Sigmoid colon (tissue), 4 donors: Measurements from ENCODE around the gene RAB31.

Experiments used
- EP300 ChIP-seq, 4 donors: sonication (generic); formaldehyde crosslinking; IDR thresholded peaks; one replicate each; pipeline ENCODE4 v1.6.1; 2017; ENCODE audit warnings: antibody characterized with exemption in 4 of 4
- POLR2A ChIP-seq, 2 donors: fragments of 450-650 bp; IDR thresholded peaks; one replicate each; pipeline ENCODE4 v1.6.1; 2016; ENCODE audit warnings: antibody characterized with exemption in 2 of 2, mild to moderate bottlenecking in 2 of 2, moderate library complexity in 2 of 2
- POLR2AphosphoS5 ChIP-seq, 4 donors: sonication (generic); formaldehyde crosslinking; IDR thresholded peaks; one replicate each; pipeline ENCODE4 v1.6.1; 2017; ENCODE audit warnings: antibody characterized with exemption in 4 of 4
- TF ChIP-seq, protein P1 (sequence below), 4 experiments: fragments of 450-650 bp in 3 of 4; fragments of 200-600 bp in 1 of 4; IDR thresholded peaks; one replicate each; pipeline ENCODE4 v1.5.1; 2016 to 2019; ENCODE audit warnings: antibody characterized with exemption in 4 of 4, mild to moderate bottlenecking in 3 of 4, moderate library complexity in 2 of 4

DNA sequence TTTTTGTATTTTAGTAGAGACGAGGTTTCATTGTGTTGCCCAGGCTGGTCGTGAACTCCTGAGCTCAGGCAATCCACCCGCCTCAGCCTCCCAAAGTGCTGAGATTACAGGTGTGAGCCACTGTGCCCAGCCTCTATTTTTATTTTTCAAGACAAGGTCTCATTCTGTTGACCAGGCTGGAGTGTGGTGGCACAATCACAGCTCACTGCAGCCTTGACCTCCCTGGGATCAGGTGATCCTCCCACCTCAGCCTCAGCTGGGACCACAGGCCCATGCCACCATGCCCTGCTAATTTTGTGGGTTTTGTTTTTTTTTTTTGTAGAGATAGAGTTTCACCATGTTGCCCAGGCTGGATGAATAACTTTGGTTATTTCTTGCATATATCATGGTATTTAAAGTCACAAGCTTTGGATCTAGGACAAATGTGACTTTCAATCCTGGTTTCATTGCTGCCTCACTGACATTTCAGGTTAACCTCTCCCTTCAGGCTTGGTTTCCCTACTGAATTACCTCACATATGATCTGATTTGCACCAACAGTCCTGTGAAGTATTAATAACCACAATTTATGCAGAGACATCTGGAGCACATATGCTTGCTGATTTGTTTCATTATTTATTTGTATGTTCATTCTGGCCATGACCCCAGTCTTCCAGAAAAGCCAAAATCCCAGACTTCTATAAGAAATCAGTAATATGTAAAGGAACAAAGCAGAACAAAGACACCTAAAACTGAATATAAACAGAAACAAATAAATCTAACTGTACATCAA lies 17.5 kb upstream of the RAB31 start:
- TF ChIP-seq, protein P1, sequence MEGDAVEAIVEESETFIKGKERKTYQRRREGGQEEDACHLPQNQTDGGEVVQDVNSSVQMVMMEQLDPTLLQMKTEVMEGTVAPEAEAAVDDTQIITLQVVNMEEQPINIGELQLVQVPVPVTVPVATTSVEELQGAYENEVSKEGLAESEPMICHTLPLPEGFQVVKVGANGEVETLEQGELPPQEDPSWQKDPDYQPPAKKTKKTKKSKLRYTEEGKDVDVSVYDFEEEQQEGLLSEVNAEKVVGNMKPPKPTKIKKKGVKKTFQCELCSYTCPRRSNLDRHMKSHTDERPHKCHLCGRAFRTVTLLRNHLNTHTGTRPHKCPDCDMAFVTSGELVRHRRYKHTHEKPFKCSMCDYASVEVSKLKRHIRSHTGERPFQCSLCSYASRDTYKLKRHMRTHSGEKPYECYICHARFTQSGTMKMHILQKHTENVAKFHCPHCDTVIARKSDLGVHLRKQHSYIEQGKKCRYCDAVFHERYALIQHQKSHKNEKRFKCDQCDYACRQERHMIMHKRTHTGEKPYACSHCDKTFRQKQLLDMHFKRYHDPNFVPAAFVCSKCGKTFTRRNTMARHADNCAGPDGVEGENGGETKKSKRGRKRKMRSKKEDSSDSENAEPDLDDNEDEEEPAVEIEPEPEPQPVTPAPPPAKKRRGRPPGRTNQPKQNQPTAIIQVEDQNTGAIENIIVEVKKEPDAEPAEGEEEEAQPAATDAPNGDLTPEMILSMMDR (IDR thresholded peaks at IDR 0.05), result no peak
- no peak for TF ChIP-seq POLR2A (IDR thresholded peaks at IDR 0.05)
- TF ChIP-seq EP300 (IDR thresholded peaks at IDR 0.05), result no peak
- no peak for TF ChIP-seq POLR2AphosphoS5 (IDR thresholded peaks at IDR 0.05)
